ENCODE results near the gene NCAPG.

NCAPG gene

DNA sequence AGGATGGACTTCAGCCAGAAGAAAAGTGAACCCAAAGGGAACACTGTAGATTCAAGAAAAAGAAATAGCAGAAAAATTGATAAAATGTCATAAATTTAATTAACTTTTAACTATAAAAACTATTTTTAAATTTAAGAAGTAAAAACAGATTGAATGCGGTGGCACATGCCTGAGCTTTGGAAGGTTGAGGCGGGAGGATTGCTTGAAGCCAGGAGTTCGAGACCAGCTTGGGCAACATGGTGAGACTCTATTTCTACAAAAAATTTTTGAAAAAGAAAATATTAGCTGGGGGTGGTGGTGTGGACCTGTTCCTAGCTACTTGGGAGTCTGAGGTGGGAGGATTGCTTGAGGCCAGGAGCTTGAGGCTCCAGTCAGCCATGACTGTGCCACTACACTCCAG is 32.3 kb upstream of the NCAPG start:
- ATAC-seq (replicated peaks) (no peak), DNase-seq (no peak)
- peaks cover 35 to 40% of the 10 kb centered on the region in 2 donors for H3K27me3 Mint-ChIP-seq
- H3K4me3 Mint-ChIP-seq: no peak overlapping the region
- no peaks in the 10 kb centered on the region for H3K9me3 Mint-ChIP-seq
- H3K36me3 Mint-ChIP-seq: peaks cover 3 to 6% of the 10 kb centered on the region in 2 donors
- no peak overlapping the region for H3K27ac Mint-ChIP-seq
- H3K4me1 Mint-ChIP-seq: peaks cover 8 to 12% of the 10 kb centered on the region in 2 donors

GRCh38 chr4:17780501-17781299 is 30.1 kb upstream of the NCAPG start:
- Mint-ChIP-seq H3K27me3 (peaks cover 35 to 40% of the 10 kb centered on the region in 2 donors), H3K27ac (no peak overlapping the region), H3K4me3 (peak overlapping the region; percentile 64 to 82), H3K4me1 (peaks cover 8 to 12% of the 10 kb centered on the region in 2 donors), H3K36me3 (peaks cover 3 to 6% of the 10 kb centered on the region in 2 donors), H3K9me3 (no peaks in the 10 kb centered on the region)
- ATAC-seq (replicated peaks) (peak; percentile 23 to 25), DNase-seq (no peak)

GRCh38 chr4:17781300-17782287 is 29.2 kb upstream of the NCAPG start, which contains the start of gene FAM184B:
FAM184B (minus strand) TSS chr4:17781621; CDS start chr4:17781299, 322 bp downstream.
- Mint-ChIP-seq H3K9me3 (no peaks in the 10 kb centered on the region), H3K4me1 (peaks cover 8 to 12% of the 10 kb centered on the region in 2 donors), H3K4me3 (peak within 1 kb of the TSS; percentile 64 to 82), H3K27me3 (peaks cover 35 to 40% of the 10 kb centered on the region in 2 donors), H3K27ac (no peak within 1 kb of the TSS), H3K36me3 (peaks cover 3 to 6% of the 10 kb centered on the region in 2 donors)
- ATAC-seq (replicated peaks) (peak; percentile 52 to 60), DNase-seq (no peak)

DNA sequence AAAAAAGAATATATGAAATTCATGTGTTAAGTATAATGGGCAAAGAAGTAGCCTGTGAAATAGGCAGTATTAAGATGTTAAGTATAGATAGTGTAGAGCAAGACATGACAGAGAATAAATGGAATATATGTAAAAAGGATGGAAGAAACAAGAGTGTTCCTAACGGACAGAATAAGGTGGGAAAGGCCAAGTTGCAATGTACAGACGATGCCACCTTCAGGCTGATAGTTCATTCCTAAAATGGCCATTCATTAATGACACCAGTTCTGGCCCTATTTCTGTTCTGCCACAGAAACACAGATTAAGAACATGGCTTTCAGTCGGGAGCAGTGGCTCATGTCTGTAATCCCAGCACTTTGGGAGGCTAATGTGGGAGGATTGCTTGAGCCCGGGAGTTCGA is 24.9 kb upstream of the NCAPG start:
- H3K36me3 Mint-ChIP-seq: peaks cover 13 to 14% of the 10 kb centered on the region in 2 donors
- no peak overlapping the region for H3K4me3 Mint-ChIP-seq
- peaks cover 8 to 12% of the 10 kb centered on the region in 2 donors for H3K4me1 Mint-ChIP-seq
- ATAC-seq (replicated peaks) (no peak), DNase-seq (no peak)
- H3K27ac Mint-ChIP-seq: no peak overlapping the region
- H3K27me3 Mint-ChIP-seq: peaks cover 18 to 20% of the 10 kb centered on the region in 2 donors
- no peaks in the 10 kb centered on the region for H3K9me3 Mint-ChIP-seq

DNA sequence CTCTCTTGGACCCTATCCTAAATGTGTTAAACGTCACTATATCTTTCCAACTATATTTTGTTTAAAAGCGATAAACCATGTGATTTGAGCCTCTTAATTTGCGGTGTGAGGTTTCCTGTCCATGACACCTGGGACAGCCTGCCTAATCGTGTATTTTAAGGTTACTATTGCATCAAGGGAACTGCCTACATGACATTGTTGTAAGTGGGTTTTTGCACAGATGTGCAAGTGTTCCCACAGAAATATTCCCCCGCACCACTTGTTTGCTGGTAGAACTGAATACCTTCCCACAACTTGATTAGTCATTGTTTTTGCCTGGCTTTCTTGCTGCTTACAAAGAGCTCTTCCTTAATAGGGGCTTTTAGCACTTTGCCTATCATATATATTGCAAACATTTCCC is 24.2 kb upstream of the NCAPG start:
- no peak for DNase-seq
- no peaks in the 10 kb centered on the region for H3K9me3 Mint-ChIP-seq
- H3K27ac Mint-ChIP-seq: no peak overlapping the region
- ATAC-seq (replicated peaks): peak in 1 of 2 donors; percentile 31
- H3K4me1 Mint-ChIP-seq: peaks cover 6 to 7% of the 10 kb centered on the region in 2 donors
- no peak overlapping the region for H3K4me3 Mint-ChIP-seq
- H3K36me3 Mint-ChIP-seq: peaks cover 16 to 17% of the 10 kb centered on the region in 2 donors
- H3K27me3 Mint-ChIP-seq: peaks cover 12 to 16% of the 10 kb centered on the region in 2 donors

DNA sequence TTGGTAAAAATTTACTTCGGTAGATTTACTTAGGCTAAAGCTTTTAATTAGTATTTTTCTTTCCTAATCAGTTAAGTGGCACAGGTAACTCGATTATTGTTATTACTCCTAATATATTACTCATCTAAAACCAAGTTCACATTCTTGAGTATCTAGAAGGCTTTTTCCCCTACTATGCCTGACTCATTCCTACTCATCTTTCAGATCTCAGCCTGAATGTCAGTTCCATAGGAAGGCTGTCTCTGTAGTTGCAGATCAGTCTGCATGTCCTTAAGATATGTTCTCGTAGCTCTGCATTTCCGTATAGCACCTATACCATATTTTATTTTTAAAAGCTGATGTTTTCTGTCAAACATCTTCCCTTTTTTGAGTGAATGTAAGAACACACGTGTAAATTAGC is 23.5 kb upstream of the NCAPG start:
- H3K27ac Mint-ChIP-seq: no peak overlapping the region

GRCh38 chr4:17788956-17789355 is 21.8 kb upstream of the NCAPG start:
- no peak for DNase-seq
- no peaks in the 10 kb centered on the region for H3K27me3 Mint-ChIP-seq
- no peak overlapping the region for H3K27ac Mint-ChIP-seq
- H3K4me1 Mint-ChIP-seq: no peaks in the 10 kb centered on the region
- no peak overlapping the region for H3K4me3 Mint-ChIP-seq
- no peaks in the 10 kb centered on the region for H3K9me3 Mint-ChIP-seq
- ATAC-seq (replicated peaks): no peak
- H3K36me3 Mint-ChIP-seq: peaks cover 21 to 24% of the 10 kb centered on the region in 2 donors

More for the DNA sequence above, 23.5 kb upstream of the NCAPG start:
- Mint-ChIP-seq H3K4me1 (no peaks in the 10 kb centered on the region), H3K27me3 (peaks cover 5 to 9% of the 10 kb centered on the region in 2 donors), H3K4me3 (no peak overlapping the region), H3K36me3 (peaks cover 19 to 20% of the 10 kb centered on the region in 2 donors), H3K9me3 (no peaks in the 10 kb centered on the region)
- ATAC-seq (replicated peaks): no peak
- DNase-seq: no peak

DNA sequence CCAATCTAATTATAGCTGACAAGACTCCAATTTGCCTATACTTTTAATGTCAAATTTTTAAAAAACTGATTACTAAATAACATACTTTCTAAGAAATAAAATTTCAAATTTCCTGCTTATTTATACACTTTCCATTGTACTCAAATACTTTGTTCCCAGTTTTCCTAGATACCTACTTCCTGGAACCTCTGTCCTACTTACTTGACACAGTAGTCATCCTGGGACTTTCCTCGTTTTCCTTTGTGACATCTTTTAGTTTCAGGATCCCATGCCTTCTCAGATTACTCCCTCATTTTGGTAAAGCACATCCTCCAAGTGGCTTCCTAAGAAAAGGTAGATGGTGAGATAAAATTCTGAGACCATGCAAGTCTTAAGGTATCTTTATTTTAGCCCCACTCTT is 16.0 kb upstream of the NCAPG start:
- peaks cover 16 to 32% of the 10 kb centered on the region in 2 donors for H3K36me3 Mint-ChIP-seq
- DNase-seq (no peak), ATAC-seq (replicated peaks) (no peak)

GRCh38 chr4:17797808-17798207 is 13.0 kb upstream of the NCAPG start:
- Mint-ChIP-seq H3K9me3 (no peaks in the 10 kb centered on the region), H3K4me3 (no peak overlapping the region), H3K27ac (peak overlapping the region; percentile 14), H3K27me3 (no peaks in the 10 kb centered on the region), H3K36me3 (peaks cover 5 to 28% of the 10 kb centered on the region in 2 donors), H3K4me1 (no peaks in the 10 kb centered on the region)
- ATAC-seq (replicated peaks) (no peak), DNase-seq (no peak)

More for the DNA sequence above, 16.0 kb upstream of the NCAPG start:
- no peaks in the 10 kb centered on the region for H3K27me3 Mint-ChIP-seq
- no peaks in the 10 kb centered on the region for H3K9me3 Mint-ChIP-seq
- H3K27ac Mint-ChIP-seq: no peak overlapping the region
- no peak overlapping the region for H3K4me3 Mint-ChIP-seq
- H3K4me1 Mint-ChIP-seq: no peaks in the 10 kb centered on the region

DNA sequence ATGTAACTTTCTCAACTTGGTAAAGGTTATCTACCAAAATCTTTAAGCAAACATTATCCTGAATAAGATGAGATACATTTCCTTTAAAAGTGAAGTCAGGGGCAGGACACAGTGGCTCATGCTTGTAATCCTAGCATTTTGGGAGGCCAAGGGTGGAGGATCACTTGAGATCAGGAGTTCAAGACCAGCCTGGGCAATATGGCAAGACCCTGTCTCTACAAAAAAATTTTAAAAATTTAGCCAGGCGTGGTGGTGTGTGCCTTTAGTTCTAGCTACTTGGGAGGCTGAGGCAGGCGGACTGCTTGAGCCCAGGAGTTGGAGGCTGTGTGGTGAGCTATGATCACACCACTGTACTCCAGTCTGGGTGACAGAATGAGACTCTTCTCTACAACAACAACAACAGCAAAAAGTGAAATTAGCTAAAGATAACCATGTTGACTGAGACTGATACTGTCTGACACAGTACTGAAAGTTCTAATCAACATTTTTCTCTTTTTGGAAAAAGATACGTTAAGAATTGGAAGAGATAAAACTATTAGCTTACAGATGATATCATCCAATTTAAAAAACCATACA is 5.1 kb upstream of the NCAPG start:
- H3K27ac Mint-ChIP-seq: no peak overlapping the region
- H3K4me1 Mint-ChIP-seq: peaks cover 14 to 44% of the 10 kb centered on the region in 2 donors
- H3K9me3 Mint-ChIP-seq: no peaks in the 10 kb centered on the region
- no peak overlapping the region for H3K4me3 Mint-ChIP-seq
- peaks cover 18 to 30% of the 10 kb centered on the region in 2 donors for H3K36me3 Mint-ChIP-seq
- no peaks in the 10 kb centered on the region for H3K27me3 Mint-ChIP-seq
- ATAC-seq (replicated peaks) (no peak), DNase-seq (no peak)

DNA sequence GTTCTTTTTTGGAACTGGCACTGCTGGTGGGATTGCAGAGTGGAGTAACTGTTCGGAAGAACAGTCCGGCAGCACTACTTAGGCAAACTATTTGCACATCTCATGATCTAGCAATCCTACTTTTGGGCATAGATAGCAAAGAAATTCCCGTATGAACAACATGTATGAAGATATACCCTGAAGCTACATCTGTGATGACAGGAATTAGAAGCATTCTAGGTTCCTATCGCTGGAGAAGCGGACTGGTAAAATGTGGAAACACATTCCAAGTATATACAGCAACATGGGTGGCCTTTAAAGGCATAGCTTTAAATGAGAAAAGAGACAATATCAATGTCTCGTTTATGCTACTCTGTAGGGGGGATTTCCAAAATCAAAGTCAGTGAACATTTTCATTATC is 3.3 kb upstream of the NCAPG start:
- H3K9me3 Mint-ChIP-seq: no peaks in the 10 kb centered on the region
- ATAC-seq (replicated peaks) (no peak), DNase-seq (no peak)
- peak overlapping the region; percentile 60 for H3K27ac Mint-ChIP-seq
- H3K4me3 Mint-ChIP-seq: no peak overlapping the region
- H3K27me3 Mint-ChIP-seq: no peaks in the 10 kb centered on the region
- H3K4me1 Mint-ChIP-seq: peaks cover 17 to 53% of the 10 kb centered on the region in 2 donors
- H3K36me3 Mint-ChIP-seq: peaks cover 20 to 27% of the 10 kb centered on the region in 2 donors

DNA sequence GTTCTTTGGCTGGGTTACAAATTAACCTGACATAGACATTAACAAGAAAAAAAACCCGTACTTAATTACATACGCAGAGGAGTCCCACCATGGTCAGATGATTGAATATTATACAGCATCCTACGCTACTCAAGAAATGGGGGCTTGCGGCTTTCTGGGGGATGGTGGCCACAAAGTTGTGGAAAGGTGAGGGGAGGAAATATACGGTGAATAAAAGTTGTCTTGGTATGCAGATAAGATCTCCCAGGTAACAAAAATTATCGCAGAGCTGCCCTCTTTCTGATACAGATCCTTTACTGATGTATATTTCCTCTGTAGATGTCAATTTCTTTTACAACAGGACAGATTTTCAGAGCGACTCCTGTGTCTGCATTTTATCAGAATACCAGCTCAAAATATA is 1.1 kb upstream of the NCAPG start:
- ATAC-seq (replicated peaks): no peak

DNA sequence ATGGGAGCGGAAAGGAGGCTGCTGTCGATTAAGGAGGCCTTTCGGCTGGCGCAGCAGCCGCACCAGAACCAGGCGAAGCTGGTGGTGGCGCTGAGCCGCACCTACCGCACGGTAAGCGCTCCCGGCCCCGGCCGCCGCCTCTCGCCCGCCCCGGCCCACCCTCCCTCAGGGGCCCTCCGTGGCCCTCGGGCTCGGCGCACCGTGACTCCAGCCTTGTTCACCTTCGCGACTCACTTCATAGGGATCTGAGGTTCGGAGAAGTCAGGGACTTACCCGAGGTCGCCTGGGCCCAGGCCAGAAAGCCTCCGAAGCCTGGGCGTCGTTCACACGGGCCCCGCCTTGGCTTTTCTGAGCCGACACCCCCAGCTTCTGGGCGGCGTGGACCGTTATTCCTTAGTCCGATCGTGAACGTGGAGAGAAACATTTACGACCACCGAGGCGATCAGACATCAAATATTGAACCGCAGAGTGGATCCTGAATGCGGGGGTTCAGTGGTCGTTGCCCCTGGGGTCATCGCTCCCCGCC is 362 bp downstream of the NCAPG start:
- Mint-ChIP-seq H3K9me3 (no peaks in the 10 kb centered on the region), H3K4me1 (peaks cover 16 to 48% of the 10 kb centered on the region in 2 donors), H3K36me3 (peaks cover 9 to 17% of the 10 kb centered on the region in 2 donors), H3K27ac (peak overlapping the region; percentile 98), H3K4me3 (peak overlapping the region; percentile 96 to 97), H3K27me3 (no peaks in the 10 kb centered on the region)
- DNase-seq: peak; percentile 7
- peak; percentile 28 for ATAC-seq (replicated peaks)

More for the DNA sequence above, 1.1 kb upstream of the NCAPG start:
- DNase-seq: no peak
- H3K36me3 Mint-ChIP-seq: peaks cover 9 to 17% of the 10 kb centered on the region in 2 donors
- H3K4me3 Mint-ChIP-seq: peak overlapping the region; percentile 96 to 97
- no peaks in the 10 kb centered on the region for H3K27me3 Mint-ChIP-seq
- H3K4me1 Mint-ChIP-seq: peaks cover 16 to 48% of the 10 kb centered on the region in 2 donors
- H3K9me3 Mint-ChIP-seq: no peaks in the 10 kb centered on the region
- peak overlapping the region; percentile 98 for H3K27ac Mint-ChIP-seq

All from stimulated activated naive B cell treated with anti-CD40 and anti-IgM and Interleukin-4, amounts not matched to agents 10 μg/mL and 1 μg/mL and 100 μg/mL, for 72 hours (primary cell).